Effector CD4-positive, alpha-beta T cell (primary cell): ENCODE data around the gene LRRC46. TPM values are rescaled to one million over a fixed set of nuclear protein-coding genes. Genes with fewer than 3 reads are reported as not detected.

ENCODE experiments used
- DNase-seq: peaks from one replicate; pipeline ENCODE4 v3.0.0-alpha.2; 2020
- total RNA-seq: gene quantifications from one replicate; lab custom pipeline; 2026; lab: John Stamatoyannopoulos, UW

The LRRC46 gene, protein sequence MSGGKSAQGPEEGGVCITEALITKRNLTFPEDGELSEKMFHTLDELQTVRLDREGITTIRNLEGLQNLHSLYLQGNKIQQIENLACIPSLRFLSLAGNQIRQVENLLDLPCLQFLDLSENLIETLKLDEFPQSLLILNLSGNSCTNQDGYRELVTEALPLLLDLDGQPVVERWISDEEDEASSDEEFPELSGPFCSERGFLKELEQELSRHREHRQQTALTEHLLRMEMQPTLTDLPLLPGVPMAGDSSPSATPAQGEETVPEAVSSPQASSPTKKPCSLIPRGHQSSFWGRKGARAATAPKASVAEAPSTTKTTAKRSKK
- total RNA-seq, result not detected

DNA sequence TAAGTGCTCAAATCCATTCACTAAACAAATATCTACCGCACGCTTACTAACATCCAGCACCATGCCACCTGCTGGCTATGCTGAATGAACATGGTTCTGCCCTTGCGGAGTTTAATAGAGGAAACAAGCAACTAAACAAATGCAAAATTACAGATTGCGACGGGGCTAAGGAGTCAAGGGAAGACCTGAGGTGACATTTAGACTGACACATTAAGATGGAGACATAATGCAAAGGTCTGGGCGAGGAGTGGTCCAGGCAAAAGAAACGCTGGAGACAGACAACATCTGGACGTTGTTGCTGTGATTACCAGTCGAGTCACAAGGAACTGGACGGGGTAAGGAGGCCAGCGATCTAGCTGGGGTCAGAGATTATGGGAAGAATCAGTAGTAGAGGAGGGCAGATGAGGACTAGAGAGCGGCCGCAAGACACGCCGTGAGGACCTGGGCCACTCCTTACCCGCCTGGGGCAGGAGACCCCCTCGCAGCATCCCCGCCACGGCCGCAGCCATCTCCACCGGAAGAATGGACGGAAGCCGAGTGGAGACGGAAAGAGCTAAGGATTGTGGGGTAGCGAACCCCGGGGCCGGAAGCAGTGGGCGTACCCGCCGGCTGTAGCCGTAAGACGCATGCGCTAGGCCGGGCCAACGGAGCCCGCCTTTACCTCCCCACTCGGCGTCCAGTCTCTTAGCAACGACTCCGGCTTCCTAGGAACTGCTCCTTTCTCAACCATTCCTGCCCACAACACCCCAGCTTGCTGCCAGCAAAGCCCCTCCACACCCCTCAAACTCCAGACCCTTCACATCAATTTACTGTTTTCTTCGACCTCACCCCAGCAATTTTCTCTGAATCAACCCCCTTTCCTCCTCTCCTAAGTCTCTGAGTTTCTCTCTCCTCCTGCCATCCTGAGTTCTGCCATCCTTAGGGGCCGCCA, at the start of gene LRRC46, which contains the start of gene MRPL10:
Gene LRRC46, plus strand, starts transcription at position 668 of the 931 bp plus-strand sequence. CDS start 320 bp downstream, outside the sequence.
Gene MRPL10, minus strand, starts transcription at position 539 of the 931 bp plus-strand sequence. Its CDS starts 30 bp downstream, at position 509.
- peak; percentile 86 for DNase-seq

DNA sequence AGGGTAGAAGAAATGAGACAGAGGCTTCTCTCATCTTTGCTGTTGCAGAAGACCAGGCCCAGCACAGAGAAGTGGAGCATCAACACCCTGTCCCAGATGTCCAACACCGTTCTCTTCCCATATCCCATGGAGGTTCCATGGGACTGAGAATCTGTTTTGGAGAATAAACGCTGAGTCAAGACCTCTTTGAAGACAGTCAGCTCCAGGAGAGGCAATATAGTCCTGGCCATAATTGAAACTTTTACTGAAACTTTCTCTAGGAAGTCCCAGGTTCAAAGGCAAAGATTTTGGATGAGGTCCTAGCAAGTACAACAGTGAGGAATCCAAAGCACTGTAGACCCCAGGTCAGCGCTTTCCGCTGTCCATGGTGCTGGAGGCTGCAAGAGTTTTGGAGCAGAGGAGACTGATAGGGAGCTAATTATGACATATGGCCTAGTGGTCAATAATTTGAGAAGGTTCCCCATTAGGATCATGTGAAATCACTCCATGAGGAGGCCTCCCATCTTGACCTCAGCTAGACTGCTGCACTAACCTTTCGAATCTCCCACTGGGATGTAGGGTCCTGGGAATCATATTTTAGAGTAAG, 45.8 kb upstream of the LRRC46 start:
- no peak for DNase-seq

DNA sequence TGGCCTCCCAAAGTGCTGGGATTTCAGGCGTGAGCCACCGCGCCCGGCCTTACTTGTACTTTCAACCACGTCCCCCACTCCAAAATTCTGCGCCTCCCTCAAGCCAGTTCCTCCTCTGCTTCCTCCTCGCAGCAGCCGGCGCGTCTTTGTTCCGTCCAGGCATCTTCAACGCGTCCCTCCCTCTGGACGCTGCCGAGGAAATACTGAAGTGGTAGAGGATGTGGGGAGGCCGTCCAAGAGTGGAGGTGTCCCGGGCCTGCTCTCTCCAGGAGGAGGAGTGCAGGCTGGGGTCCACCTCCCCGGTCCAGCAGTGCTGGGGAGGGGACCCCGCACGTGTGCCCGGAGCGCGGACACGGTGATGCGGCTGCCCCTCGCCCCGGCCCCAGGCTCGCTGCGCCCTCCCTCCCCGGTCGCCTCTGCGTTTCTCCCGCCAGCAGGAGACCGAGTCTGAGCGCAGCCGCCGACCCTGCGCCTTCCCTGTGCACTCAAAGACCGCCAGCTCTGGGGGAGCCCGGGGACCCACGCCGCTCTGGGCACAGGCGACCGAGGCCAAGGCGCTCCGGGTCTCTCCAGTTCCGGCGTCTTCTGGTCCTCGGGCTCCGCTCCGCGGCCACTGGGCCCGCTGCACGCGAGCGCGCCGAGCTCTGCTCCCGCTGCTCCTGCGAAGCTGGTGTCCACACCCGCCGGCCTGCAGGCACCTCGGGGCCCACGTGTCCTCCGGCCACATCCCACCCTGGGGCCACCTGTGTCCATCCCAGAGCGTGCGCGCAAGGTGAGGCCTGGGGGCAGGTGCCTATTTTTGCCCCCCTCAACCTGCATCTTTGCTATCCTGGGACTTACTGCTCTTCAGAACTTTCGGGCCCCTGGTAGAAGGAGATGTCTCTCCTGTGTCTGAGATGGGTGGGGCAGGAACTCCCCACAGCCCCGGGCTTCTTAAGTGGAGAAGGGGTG, 41.6 kb upstream of the LRRC46 start:
- no peak for DNase-seq

DNA sequence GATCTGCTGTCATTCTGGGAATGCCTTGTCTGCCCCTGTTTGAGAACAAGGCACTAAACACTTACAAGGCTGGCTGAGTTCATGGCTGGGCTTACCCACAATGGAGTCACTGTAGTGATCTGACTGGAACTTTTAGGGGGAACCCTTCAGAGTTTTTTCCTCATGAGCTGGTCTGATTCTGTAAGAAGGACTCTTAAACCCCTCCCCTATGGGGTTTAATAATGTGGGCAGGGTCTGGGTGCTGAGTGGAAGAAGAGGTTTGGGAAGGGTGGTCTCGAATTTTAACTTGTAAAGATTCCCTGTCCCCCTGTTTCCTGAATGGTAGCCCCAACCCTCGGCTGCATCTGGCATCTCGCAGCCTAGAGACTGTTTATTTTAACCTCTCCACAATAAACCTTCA, 40.4 kb upstream of the LRRC46 start:
- no peak for DNase-seq

DNA sequence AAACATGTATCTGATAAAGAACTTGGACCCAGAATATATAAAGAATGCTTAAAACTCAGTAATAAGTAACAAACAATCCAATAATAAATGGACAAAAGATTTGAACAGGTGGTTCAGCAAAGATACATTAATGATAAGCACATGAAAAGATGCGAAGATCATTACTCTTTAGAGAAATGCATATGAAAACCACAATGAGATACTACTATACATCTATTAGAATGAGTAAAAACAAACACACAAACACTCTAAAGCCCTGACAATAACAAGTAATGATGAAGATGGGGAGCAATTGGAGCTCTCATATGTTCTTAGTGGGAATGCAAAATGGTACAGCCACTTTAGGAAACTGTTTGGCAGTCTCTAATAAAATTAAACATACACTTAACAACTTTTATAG, 39.0 kb upstream of the LRRC46 start:
- no peak for DNase-seq

DNA sequence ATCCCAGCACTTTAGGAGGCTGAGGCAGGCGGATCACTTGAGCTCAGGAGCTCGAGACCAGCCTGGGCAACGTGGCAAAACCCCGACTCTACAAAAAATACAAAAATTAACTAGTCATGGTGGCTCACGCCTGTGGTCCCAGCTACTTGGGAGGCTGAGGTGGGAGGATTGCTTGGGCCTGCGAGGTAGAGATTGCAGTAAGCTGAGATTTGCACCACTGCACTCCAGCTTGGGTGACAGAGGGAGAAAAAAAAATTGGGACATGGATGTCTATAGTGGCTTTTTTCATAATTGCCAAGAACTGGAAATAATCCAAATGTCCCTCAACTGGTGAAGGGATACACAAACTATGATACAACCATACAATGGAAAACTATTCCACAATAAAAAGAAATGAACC, 38.5 kb upstream of the LRRC46 start:
- no peak for DNase-seq

DNA sequence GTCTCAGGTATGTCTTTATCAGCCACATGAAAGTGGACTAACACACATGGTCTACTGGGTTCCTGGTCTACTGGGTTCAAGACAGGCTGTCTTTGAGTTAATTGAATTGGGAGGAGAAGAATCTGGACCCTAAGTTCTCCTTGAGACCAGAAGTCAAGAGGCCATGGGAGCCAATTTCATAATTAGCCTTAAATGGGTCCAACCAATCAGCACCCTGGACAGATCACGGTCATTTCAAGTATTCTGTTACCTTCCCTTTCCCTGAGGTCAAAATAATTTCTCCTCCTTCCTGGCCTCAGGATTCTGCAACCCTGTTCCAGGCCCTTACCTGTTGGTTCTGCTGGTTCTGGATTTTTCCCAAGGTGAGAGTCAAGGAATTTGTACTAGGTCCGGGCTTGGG, 33.7 kb upstream of the LRRC46 start:
- no peak for DNase-seq

DNA sequence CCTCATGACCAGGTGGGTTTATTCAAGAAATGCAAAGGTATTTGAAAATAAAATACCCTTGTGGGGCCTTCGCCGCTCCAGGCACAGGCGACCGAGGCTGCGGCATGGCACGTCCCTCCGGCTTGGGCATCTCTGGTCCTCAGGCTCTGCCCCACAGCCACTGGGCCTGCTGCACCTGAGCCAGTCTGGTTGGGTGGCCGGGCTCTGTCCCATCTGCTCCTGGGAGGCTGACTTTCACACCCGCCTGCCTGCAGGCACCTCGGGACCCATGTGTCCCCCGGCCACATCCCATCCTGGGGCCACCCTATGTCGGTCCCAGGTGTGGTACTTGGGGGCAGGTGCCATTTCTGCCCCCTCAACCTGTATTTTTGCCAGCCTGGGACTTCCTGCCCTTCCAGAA, 30.8 kb upstream of the LRRC46 start:
- DNase-seq, result no peak

DNA sequence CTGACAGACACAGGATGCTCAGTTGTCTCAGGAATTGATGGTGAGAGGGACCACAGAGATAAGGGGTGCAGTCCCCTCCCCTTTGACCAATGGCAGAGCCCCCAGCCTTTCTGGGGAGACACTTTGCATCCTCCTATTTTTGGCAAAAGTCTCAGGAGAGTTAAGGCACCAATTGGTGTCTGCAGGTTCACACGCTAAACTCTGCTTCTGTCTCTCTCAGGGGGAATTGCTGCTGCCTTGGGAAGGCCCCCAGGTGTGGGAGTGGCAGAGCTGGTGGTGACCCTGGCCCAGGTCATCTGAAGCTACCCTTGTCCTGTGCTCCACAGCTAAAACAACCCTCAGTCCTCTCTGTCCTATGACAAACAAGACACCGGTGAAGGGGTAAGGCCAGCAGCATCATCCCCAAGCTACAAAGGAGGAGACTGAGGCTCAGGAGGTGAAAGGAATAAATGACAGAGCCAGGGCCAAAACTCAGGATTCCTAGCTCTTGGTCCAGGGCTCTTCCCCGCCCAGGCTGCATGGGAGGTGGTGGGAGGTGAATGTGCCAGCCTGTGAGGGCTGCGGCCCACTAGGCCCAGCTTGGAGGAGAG, 30.2 kb upstream of the LRRC46 start:
- DNase-seq, result no peak

DNA sequence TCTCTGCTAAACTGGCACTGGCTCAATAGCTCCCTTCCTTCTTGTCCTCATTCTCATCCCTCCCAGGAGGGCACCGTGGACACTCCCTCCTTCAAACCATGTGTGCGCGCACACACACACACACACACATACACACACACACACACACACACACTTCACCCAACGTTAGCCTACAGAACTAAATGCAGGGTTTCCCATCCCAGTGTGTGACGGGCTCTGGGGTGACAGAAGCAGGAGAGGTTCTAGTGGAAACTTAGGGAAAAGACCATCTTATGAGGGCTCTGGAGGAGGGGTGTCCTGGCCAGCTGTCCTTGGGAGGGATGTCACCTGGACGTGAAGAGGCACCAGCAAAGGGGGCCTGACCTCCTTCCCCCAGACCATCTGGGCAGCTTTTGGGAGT, 29.6 kb upstream of the LRRC46 start:
- DNase-seq, result no peak

DNA sequence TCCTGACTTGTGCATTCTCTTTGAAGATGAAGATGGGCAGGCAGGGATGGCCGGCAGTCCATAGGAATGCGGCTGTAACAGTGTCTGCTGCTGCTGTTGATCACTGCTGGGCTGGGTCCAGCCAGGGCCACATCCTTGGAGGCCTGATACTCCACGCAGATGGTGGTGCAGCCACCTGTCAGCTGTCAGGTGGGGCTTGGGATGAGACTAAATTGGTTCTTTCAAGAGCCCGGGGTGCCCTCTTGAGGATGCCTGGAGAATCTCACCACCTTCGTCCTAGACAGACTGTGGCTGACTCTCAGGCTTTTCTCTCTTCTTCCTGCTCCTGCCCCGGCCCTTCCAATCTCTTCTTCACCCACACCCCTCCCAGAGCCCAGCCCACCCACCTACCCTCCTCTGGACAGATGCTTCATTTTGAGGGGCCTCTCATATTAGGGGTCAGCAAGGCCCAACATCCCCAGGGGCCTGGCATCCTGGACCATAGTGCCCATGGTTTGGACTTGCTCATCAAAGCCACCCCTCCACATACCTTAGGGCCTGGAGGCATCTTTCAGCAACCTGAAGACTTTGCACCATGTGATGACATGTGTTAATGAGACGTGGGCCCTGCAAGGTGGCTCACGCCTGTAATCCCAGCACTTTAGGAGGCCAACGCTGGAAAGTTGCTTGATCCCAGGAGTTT, 29.0 kb upstream of the LRRC46 start:
- peak; percentile 42 for DNase-seq

DNA sequence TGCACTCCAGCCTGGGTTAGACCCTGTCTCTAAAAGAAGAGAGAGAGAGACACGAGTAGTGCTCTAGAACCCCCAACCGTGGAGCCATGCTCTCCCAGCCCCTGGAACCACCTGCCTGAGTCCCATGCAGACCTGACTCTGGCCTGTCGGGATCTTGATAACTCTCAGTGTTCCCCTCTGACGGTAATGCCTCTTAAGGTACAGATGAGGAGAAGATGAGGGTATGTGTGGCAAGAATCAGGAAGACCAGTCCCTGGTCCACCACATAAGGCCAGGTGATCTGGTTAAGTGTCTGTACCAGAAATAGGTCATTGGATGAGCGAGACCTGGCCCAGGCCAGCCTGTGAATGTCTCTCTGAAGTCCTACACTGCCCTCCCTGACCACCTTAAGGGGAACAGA, 28.3 kb upstream of the LRRC46 start:
- no peak for DNase-seq

DNA sequence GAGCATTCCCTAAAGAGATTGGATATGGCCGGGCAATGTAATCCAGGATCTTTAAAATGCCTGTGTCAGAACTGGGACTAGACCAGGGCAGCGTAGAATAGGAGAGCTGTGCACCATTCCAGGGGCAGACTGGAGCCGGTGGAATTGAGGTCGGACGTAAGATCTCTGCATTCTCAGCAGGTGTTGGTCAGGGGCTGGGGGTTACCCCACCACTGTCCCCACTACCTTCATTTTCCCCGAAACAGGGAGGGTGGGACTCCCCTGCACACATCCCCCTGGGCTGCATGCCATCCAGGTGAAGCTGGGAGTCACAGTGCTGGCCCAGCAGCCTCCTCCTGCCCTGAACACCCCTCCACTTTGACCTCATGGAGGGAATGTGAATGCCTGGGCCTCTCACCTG, 27.7 kb upstream of the LRRC46 start:
- DNase-seq, result no peak

DNA sequence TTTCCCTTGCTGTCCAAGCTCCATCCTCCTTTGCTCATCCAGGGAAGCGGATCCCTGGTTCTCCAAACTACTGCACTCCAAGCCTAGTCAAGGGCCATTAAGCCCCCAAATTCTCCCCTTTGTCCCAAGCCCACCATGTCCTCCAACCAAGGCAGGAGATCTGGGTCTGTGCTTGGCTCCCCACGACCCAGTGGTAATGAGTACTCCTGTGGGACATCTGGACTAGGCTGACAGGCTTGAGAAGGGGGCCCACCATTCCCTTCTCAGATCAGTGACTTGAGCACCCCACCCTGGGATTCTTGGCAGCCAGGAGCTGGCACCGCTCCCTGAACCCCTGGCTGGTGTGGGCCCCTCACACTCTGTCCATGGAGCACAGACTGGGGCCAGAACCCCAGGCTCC, 27.0 kb upstream of the LRRC46 start:
- no peak for DNase-seq

DNA sequence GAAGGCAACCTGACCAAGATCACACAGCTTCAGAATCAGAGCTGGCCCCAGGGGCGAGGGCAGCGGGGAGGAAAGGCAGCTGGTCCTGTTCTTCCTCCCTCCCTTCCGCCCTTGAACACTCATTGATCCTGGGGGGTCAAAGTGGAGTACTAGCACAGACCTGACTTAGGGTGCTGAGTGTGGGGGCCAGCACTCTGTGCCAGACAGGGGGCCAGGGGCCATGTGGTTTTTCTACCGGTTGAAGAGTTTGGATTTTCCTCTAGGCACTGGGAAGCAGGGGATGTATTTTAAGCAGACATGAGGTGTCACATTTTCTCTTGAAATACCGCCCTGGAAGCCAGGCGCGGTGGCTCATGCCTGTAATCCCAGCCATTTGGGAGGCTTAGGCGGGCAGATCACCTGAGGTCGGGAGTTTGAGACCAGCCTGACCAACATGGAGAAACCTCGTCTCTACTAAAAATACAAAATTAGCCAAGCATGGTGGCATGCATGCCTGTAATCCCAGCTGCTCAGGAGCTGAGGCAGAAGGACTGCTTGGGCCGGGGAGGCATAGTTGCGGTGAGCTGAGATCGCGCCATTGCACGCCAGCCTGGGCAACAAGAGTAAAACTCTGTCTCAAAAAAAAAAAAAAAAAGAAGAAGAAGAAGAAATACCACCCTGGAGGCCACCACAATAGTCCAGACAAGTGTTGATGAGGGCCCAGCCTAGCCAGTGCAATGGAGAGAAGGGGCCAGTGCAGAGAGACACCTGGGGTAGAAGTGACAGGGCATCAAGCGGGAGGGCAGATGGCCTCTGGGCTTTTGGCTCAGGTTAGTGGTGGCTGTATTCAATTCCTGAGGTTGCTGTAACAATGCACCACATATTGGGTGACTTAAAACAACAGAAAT, 25.2 kb upstream of the LRRC46 start:
- no peak for DNase-seq

DNA sequence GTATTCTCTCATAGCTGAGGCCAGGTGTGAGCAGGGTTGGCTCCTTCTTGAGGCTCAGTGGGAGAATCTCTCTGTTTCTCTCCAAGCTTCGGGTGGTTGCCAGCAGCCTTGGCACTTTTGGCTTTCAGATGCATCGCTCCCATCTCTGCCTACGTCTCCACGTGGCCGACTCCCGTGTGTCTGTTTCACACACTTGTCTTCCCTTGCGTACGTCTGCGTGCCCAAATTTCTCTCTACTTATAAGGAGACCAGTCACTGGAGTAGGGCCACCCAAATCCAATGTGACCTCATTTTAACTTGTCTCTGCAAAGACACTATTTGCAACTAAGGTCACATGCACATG, 24.6 kb upstream of the LRRC46 start:
- no peak for DNase-seq

DNA sequence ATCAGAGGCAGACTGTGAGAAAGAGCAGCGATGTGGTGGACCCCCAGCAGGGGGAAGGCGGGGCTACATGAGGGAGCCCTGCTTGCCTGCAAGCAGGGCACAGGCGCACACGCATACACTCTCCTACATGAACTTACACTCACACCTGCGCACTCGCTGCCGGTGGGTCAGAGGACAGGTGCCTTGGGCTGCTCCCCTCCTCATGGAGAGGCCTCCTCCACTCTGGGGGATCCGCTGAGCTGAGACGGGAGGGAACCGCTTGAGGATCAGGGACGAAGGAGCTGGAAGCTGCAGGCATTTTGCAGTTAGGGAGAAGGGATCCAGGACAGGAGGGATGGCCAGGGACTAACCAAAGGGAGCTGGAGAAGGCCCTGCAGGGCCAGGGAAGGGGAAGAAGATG, 24.0 kb upstream of the LRRC46 start:
- DNase-seq, result no peak

DNA sequence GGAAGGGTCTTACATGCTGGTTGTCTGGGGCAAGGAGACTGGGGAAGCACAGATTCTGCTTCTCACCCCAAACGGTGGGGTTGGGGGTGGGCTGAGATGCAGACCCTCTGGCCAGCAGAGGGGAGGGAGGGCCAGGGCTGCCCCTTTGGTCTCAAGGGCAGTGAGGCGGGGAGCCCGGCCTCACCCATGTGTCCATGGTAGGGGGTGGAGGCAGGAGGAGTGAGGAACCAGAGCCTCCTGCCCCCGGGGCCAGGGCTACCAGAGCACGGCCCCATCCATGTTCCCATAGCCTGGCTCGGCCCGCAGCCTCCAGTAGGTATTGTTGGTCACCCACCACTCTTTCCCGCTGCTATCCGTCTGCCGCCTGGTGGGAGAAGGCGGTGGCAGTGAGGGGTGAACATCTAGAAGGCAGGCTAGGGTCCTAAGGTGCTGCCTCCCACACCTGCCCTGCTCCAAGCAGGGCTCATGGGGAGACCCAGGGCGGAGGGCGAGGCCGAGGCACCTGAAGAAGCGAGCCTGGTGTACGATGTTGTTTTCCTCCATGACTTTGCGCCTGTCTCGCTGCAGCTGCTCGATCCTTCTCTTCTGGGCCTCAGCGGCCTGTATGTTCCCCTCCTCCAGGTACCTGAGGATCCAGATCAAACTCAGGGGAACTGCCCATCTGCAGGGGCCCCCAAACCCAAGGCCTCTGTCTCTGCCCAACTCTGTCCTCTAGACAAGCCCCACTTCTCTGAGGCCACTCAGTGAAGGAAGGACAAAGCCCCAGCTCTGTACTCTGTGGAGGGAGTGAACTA, 23.2 kb upstream of the LRRC46 start:
- no peak for DNase-seq

DNA sequence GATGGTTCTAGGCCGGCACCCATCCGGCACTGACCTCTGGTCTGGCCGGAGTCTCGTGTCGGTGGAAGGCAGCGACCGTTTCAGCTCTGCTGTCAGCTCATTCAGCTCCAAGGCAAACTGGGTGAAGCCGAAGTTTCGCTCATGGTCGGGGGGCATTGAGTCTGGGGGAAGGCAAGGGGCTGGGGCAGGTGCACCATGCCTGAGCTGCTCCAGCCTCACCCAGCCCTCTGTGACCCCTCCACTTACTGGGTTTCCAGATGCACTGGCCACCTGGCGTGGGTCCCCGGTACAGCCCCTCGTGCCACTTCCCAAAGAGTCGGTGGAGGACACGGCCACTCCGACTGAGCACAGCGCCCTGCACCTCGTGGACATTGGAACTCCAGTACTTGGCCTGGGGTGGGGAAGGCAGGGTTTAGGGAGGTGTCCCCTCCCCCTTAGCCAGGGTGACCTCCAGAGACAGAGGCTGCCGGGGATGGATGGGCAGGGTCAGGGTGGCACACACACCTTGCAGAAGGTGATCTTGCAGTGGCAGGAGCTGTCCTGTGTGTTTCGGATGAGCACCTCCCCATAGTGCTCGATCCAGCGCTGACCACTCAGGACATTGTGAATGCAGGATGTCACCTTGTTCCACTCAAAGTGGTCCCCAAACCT, 22.5 kb upstream of the LRRC46 start:
- DNase-seq, result no peak
